DND-41 (cell line): Measurements from ENCODE around the gene SIAH1.

Experiments used
- ATAC-seq: fragments of 200-7000 bp; cut with Tn5 transposase; 3 replicates; pipeline ENCODE4 v1.9.1; 2021; ENCODE audit warnings: low read depth; ENCODE audit not compliant: insufficient read depth
- DNase-seq: peaks from one replicate; pipeline ENCODE4 v3.0.0-alpha.2; 2020
- H2AFZ ChIP-seq: 2 replicates; pipeline ENCODE4 v1.6.0; 2012; ENCODE audit warnings: low read depth, low read length
- H3K27ac ChIP-seq: 2 replicates; pipeline ENCODE4 v1.5.1; 2012; ENCODE audit warnings: low read length, inconsistent platforms
- H3K27me3 ChIP-seq: fragments of 200-600 bp; sonication (generic); 2 replicates; pipeline ENCODE4 v1.6.0; 2012; ENCODE audit warnings: low read length, mild to moderate bottlenecking, inconsistent platforms; ENCODE audit not compliant: insufficient read depth, poor library complexity
- H3K36me3 ChIP-seq: 2 replicates; pipeline ENCODE4 v1.5.1; 2012; ENCODE audit warnings: low read length, inconsistent platforms; ENCODE audit not compliant: insufficient read depth
- H3K4me1 ChIP-seq: 2 replicates; pipeline ENCODE4 v1.5.1; 2012; ENCODE audit warnings: mild to moderate bottlenecking, low read length; ENCODE audit not compliant: insufficient read depth
- H3K4me2 ChIP-seq: 2 replicates; pipeline ENCODE4 v1.6.0; 2012; ENCODE audit warnings: mild to moderate bottlenecking, moderate library complexity, low read length, inconsistent platforms; ENCODE audit not compliant: insufficient read depth
- H3K4me3 ChIP-seq, 2 experiments: fragments of 200-600 bp in 1 of 2; shearing (Covaris generic) in 1 of 2; 2 replicates each; pipeline ENCODE4 v1.5.1; 2012 to 2016; ENCODE audit warnings: inconsistent platforms in 2 of 2, low read length in 2 of 2, mild to moderate bottlenecking in 2 of 2, low read depth in 1 of 2, moderate library complexity in 1 of 2
- H3K79me2 ChIP-seq: 2 replicates; pipeline ENCODE4 v1.6.0; 2012; ENCODE audit warnings: low read length, inconsistent platforms; ENCODE audit not compliant: insufficient read depth
- H3K9ac ChIP-seq: 2 replicates; pipeline ENCODE4 v1.6.0; 2012; ENCODE audit warnings: low read depth, mild to moderate bottlenecking, inconsistent platforms, low read length, moderate library complexity
- H3K9me3 ChIP-seq: 2 replicates; pipeline ENCODE4 v1.5.1; 2012; ENCODE audit warnings: low read length, moderate library complexity, mild to moderate bottlenecking, inconsistent platforms; ENCODE audit not compliant: insufficient read depth, severe bottlenecking
- H4K20me1 ChIP-seq: 2 replicates; pipeline ENCODE4 v1.6.0; 2012; ENCODE audit warnings: low read length; ENCODE audit not compliant: insufficient read depth
- CTCF ChIP-seq: IDR thresholded peaks from 2 replicates; pipeline ENCODE4 v1.5.1; 2012; ENCODE audit warnings: borderline replicate concordance, low read length, moderate library complexity, mild to moderate bottlenecking; ENCODE audit not compliant: poor library complexity, severe bottlenecking; ENCODE audit errors: extremely low read depth
- EZH2 ChIP-seq: IDR thresholded peaks from 3 replicates; pipeline ENCODE4 v1.6.1; 2012; ENCODE audit warnings: borderline replicate concordance, low read depth, mild to moderate bottlenecking, moderate library complexity, low read length, inconsistent platforms; ENCODE audit not compliant: severe bottlenecking

Gene SIAH1

GRCh38 chr16:48330841-48331192 is 54.4 kb downstream of the SIAH1 start:
- no peaks in the 10 kb centered on the region for H3K79me2 ChIP-seq
- peaks cover 26% of the 10 kb centered on the region for H3K36me3 ChIP-seq
- no peak overlapping the region for H3K4me3 ChIP-seq
- no peak for TF ChIP-seq CTCF
- TF ChIP-seq EZH2, result no peak
- no peak overlapping the region for H2AFZ ChIP-seq
- H3K4me2 ChIP-seq, result no peak overlapping the region
- ATAC-seq (no peak), DNase-seq (no peak)
- no peak overlapping the region for H3K9ac ChIP-seq
- no peaks in the 10 kb centered on the region for H3K4me1 ChIP-seq
- H3K27ac ChIP-seq, result no peak overlapping the region
- H4K20me1 ChIP-seq, result peaks cover 3% of the 10 kb centered on the region; the same call in 1 of the 2 replicates
- H3K27me3 ChIP-seq, result no peaks in the 10 kb centered on the region
- no peaks in the 10 kb centered on the region for H3K9me3 ChIP-seq

- H3K36me3 ChIP-seq, result peaks cover 21% of the 10 kb centered on the region
- no peaks in the 10 kb centered on the region for H3K79me2 ChIP-seq
- ATAC-seq (no peak), DNase-seq (no peak)
- no peaks in the 10 kb centered on the region for H3K27me3 ChIP-seq
- TF ChIP-seq EZH2 (no peak), CTCF (no peak)
- no peak overlapping the region for H2AFZ ChIP-seq
- no peaks in the 10 kb centered on the region for H3K9me3 ChIP-seq
- H3K4me1 ChIP-seq, result no peaks in the 10 kb centered on the region
- H3K27ac ChIP-seq, result no peak overlapping the region
- H4K20me1 ChIP-seq, result peaks cover 3% of the 10 kb centered on the region; the same call in 1 of the 2 replicates
- H3K9ac ChIP-seq, result no peak overlapping the region
- no peak overlapping the region for H3K4me3 ChIP-seq
- H3K4me2 ChIP-seq, result no peak overlapping the region
Observed at GRCh38 chr16:48330189-48330840, 54.9 kb downstream of the SIAH1 start.

GRCh38 chr16:48329138-48329537 is 56.1 kb downstream of the SIAH1 start:
- Histone ChIP-seq H3K36me3 (peaks cover 9% of the 10 kb centered on the region), H3K9ac (no peak overlapping the region), H3K9me3 (no peaks in the 10 kb centered on the region), H3K27me3 (no peaks in the 10 kb centered on the region), H3K79me2 (no peaks in the 10 kb centered on the region), H3K27ac (no peak overlapping the region), H3K4me1 (no peaks in the 10 kb centered on the region), H2AFZ (no peak overlapping the region), H3K4me3 (no peak overlapping the region), H3K4me2 (no peak overlapping the region), H4K20me1 (peaks cover 3% of the 10 kb centered on the region; the same call in 1 of the 2 replicates)
- ATAC-seq (no peak), DNase-seq (no peak)
- TF ChIP-seq CTCF (no peak), EZH2 (no peak)

- DNase-seq, result no peak
- H3K27me3 ChIP-seq, result no peaks in the 10 kb centered on the region
- no peaks in the 10 kb centered on the region for H3K9me3 ChIP-seq
- H3K4me3 ChIP-seq, result no peak overlapping the region
- no peak overlapping the region for H3K4me2 ChIP-seq
- peaks cover 12% of the 10 kb centered on the region; the same call in 1 of the 2 replicates for H3K36me3 ChIP-seq
- H3K79me2 ChIP-seq, result no peaks in the 10 kb centered on the region
- H2AFZ ChIP-seq, result no peak overlapping the region
- H3K27ac ChIP-seq, result no peak overlapping the region
- no peak for ATAC-seq
- no peaks in the 10 kb centered on the region for H3K4me1 ChIP-seq
- TF ChIP-seq CTCF, result no peak
- no peak for TF ChIP-seq EZH2
- H3K9ac ChIP-seq, result no peak overlapping the region
- H4K20me1 ChIP-seq, result peaks cover 3% of the 10 kb centered on the region; the same call in 1 of the 2 replicates
Observed at GRCh38 chr16:48326915-48327314, 58.3 kb downstream of the SIAH1 start.
